Loucy (cell line): ENCODE measurements around the gene TPCN1.

ENCODE experiments used
- CTCF ChIP-seq: fragments of 200-600 bp; sonication (generic); conservative IDR thresholded peaks from 2 replicates; pipeline ENCODE4 v1.5.1; 2014; ENCODE audit warnings: mild to moderate bottlenecking, antibody characterized with exemption, low read length
- EZH2phosphoT487 ChIP-seq: fragments of 200-600 bp; IDR thresholded peaks from 2 replicates; pipeline ENCODE4 v1.6.1; 2018; ENCODE audit warnings: antibody characterized with exemption, mild to moderate bottlenecking, moderate library complexity, borderline replicate concordance

DNA sequence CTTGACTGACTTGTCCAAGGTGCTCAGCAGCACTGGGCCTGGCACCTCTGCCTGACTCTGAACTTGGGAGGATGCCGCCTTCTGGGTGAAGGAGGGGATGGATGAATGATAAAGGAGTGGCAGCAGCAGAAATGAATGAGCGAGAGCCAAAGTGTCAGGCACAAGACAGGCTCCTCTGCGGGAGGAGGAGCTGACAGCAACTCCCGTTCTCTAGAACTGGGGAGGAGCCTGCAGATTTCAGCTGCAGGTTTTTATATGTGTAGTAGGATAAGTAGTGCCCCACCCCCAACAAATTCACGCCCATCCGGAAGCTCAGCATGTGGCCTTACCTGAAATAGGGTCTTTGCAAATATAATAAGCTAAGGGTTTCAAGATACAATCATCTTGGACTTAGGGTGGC is 80.5 kb downstream of the TPCN1 start:
- TF ChIP-seq CTCF (no peak), EZH2phosphoT487 (no peak)
